GM12891 (cell line): ENCODE results near the gene PPP1R1B.

Experiments
- POLR2AphosphoS5 ChIP-seq: IDR thresholded peaks from 2 replicates; pipeline ENCODE4 v1.6.1; 2011; ENCODE audit warnings: low read depth, low read length, control low read depth
- POU2F2 ChIP-seq: IDR thresholded peaks from 2 replicates; pipeline ENCODE4 v1.6.1; 2011; ENCODE audit warnings: low read depth, mild to moderate bottlenecking, control low read depth, low read length, moderate library complexity
- SPI1 ChIP-seq: IDR thresholded peaks from 2 replicates; pipeline ENCODE4 v1.6.1; 2011; ENCODE audit warnings: low read depth, low read length, control low read depth

DNA sequence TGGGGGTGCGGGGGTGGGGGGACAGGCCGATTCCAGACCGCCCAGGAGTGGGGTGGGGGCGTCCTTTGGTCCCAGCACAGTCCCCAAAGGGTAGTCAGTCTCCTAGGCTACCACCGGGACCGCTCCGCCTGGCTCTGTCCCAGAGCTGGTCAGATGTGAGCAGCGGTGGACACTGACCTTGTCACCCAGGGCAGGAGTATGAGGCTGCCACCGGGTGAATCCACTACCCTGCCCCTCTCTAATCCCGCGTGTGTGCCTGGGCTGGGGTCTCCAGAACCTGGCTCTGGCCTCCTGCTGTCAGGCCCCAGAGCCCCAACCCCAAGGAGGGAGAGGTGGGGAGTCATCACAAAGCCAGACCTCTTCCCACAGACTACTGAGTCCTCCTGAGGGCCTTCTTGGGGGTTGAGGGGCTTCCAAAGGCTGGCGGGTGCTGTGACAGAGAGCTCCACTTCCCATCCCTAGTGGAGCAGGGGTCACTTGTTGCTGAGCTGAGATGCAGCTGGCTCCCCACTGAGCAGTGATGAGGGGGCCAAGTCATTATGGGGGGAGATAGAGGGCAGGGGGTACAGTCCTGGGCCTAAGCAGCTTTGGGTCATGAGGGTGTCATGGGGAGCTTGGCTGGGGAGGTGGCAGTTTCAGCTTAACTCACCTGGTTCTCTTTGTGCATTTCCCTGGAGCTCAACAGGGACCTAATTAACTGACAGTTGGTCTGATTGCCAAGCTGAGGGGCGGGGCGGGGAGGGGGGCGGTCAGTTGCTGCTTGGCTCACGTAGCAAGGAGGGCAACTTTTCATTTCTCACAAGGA, 1.2 kb downstream of the PPP1R1B start:
- TF ChIP-seq POLR2AphosphoS5 (no peak), POU2F2 (no peak), SPI1 (no peak)
